ENCODE data around the gene MMP7.

GRCh38 chr11:102528618-102529017 lies 1.9 kb downstream of the MMP7 start:
- TF ChIP-seq EZH2phosphoT487 (IDR thresholded peaks at IDR 0.05; ENCODE audit: borderline replicate concordance, low read depth, low read length) (no peak), CTCF (conservative IDR thresholded peaks at IDR 0.05; ENCODE audit: low read length) (no peak)
